CD4-positive, alpha-beta T cell (primary cell): ENCODE results near the gene SPATA21. TPM values are rescaled to one million over a fixed set of nuclear protein-coding genes. Genes with fewer than 3 reads are reported as not detected.

Experiments
- ATAC-seq: fragments of 200-7000 bp; cut with Tn5 transposase; one replicate; pipeline ENCODE4 v1.10.0; 2022; ENCODE audit warnings: mild to moderate bottlenecking; ENCODE audit not compliant: poor library complexity
- CTCF ChIA-PET: fragments of 350-600 bp; sonication (Branson Sonifier 250); formaldehyde crosslinking; loops from one replicate; lab custom pipeline; 2021; ENCODE audit warnings: antibody characterized with exemption, inconsistent platforms; lab: Charles Lee
- POLR2A ChIA-PET: fragments of 350-600 bp; sonication (Branson Sonifier 250); formaldehyde crosslinking; loops from one replicate; lab custom pipeline; 2021; ENCODE audit warnings: antibody characterized with exemption, inconsistent platforms; lab: Charles Lee
- DNase-seq, 14 experiments: peaks; one replicate each; pipeline ENCODE4 v3.0.0-alpha.2; 2013 to 2020; ENCODE audit warnings: mixed read lengths in 2 of 14
- H3K27ac ChIP-seq, 2 donors: one replicate each; pipeline versions ENCODE4 v1.5.1 to v1.7.0; 2013; ENCODE audit warnings: low read length in 2 of 2, low read depth in 1 of 2, mild to moderate bottlenecking in 1 of 2
- H3K27me3 ChIP-seq, 2 experiments: 1 replicate in 1 of 2; 2 replicates in 1 of 2; pipeline versions ENCODE4 v1.6.1 to v1.7.0; 2013; ENCODE audit warnings: low read length in 2 of 2, control low read depth in 1 of 2, mild to moderate bottlenecking in 1 of 2, moderate library complexity in 1 of 2; ENCODE audit not compliant: insufficient read depth in 2 of 2, control insufficient read depth in 1 of 2
- H3K36me3 ChIP-seq: one replicate; pipeline ENCODE4 v1.6.1; 2013; ENCODE audit warnings: low read length, control low read depth; ENCODE audit not compliant: insufficient read depth
- H3K4me1 ChIP-seq: one replicate; pipeline ENCODE4 v1.6.1; 2013; ENCODE audit warnings: low read length, control low read depth; ENCODE audit not compliant: insufficient read depth
- H3K4me3 ChIP-seq: one replicate; pipeline ENCODE4 v1.5.1; 2013; ENCODE audit warnings: mild to moderate bottlenecking, low read length, moderate library complexity
- H3K9me3 ChIP-seq, 2 experiments: 1 replicate in 1 of 2; 2 replicates in 1 of 2; pipeline versions ENCODE4 v1.6.1 to v1.7.0; 2013; ENCODE audit warnings: low read length in 2 of 2, mild to moderate bottlenecking in 2 of 2, control low read depth in 1 of 2, moderate library complexity in 1 of 2; ENCODE audit not compliant: control insufficient read depth in 1 of 2, insufficient read depth in 1 of 2
- H3K27ac Mint-ChIP-seq: one replicate; pipeline ENCODE4 v1.8.0; 2020; ENCODE audit warnings: mixed read lengths
- H3K27me3 Mint-ChIP-seq: one replicate; pipeline ENCODE4 v1.8.0; 2021; ENCODE audit warnings: mixed read lengths
- H3K36me3 Mint-ChIP-seq: one replicate; pipeline ENCODE4 v1.8.0; 2021; ENCODE audit warnings: low read depth, mixed read lengths
- H3K4me1 Mint-ChIP-seq: one replicate; pipeline ENCODE4 v1.8.0; 2021; ENCODE audit warnings: low read depth, mixed read lengths
- H3K4me3 Mint-ChIP-seq: one replicate; pipeline ENCODE4 v1.8.0; 2020; ENCODE audit warnings: mild to moderate bottlenecking, mixed read lengths
- H3K9me3 Mint-ChIP-seq: one replicate; pipeline ENCODE4 v1.8.0; 2020; ENCODE audit warnings: mixed read lengths
- intact Hi-C, 2 experiments: fragments of 100-400 bp; cut with DNase I in 1 of 2; cut with micrococcal nuclease in 1 of 2; formaldehyde crosslinking; loops; one replicate each; pipeline versions ENCODE4 v1.15.1 to v1.9.0; 2023 to 2025; cut with DNase I, micrococcal nuclease
- total RNA-seq, 174 experiments: library from RNA in 2 of 174; stranded (reverse) in 2 of 174; gene quantifications; one replicate each; pipeline ENCODE4 v1.2.3 and lab custom pipeline; 2021 to 2026
- TF ChIP-seq, protein P1 (sequence below): fragments of 200-600 bp; IDR thresholded peaks from one replicate; pipeline ENCODE4 v1.8.0; 2022; ENCODE audit warnings: antibody characterized with exemption, mild to moderate bottlenecking

SPATA21 gene
- total RNA-seq, 2 experiments from 2014 or later = not detected

DNA sequence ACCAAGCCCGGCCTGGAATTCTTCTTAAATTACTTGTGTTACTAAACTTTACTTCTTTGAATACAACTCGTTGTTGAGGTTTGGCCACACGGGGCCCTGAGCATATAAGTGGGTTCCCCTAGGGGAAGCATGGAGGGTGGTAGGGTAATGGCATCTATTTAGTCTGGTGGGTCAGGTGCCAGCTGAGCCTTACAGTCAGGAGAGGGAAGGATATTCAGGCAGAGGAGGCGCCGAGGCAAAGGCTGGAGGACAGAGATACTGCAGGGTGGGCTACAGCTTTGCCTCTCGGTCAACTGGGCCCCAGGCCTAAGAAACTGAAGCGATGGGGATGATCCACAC, 2.9 kb upstream of the SPATA21 start:
- H3K4me1 ChIP-seq = peaks cover 41% of the 10 kb centered on the region
- no peak for ATAC-seq
- POLR2A ChIA-PET = interaction anchor here (0.8 to 3.0 kb wide), 14 partner anchors 9 to 606 kb away, joined by 3 to 39 read pairs (median 4); partner anchors contain the start of genes FBXO42 and SZRD1

GRCh38 chr1:16438924-16439323, 1.7 kb upstream of the SPATA21 start:
- H3K4me3 Mint-ChIP-seq = peak overlapping the region; percentile 76
- H3K4me1 ChIP-seq = peaks cover 32% of the 10 kb centered on the region

More for the DNA sequence above, 2.9 kb upstream of the SPATA21 start:
- CTCF ChIA-PET = interaction anchor here (1.1 to 1.9 kb wide), 8 partner anchors 9 to 202 kb away, joined by 3 to 13 read pairs (median 6); partner anchors contain the start of gene FBXO42
- H3K27ac Mint-ChIP-seq = peak overlapping the region; percentile 97
- peak overlapping the region in 1 of 2 donors; percentile 100 for H3K27ac ChIP-seq
- peak overlapping the region; percentile 82 for H3K4me3 ChIP-seq
- peaks cover 48% of the 10 kb centered on the region for H3K36me3 Mint-ChIP-seq
- H3K36me3 ChIP-seq = peaks cover 31% of the 10 kb centered on the region
- H3K9me3 Mint-ChIP-seq = no peaks in the 10 kb centered on the region
- TF ChIP-seq, protein P1, sequence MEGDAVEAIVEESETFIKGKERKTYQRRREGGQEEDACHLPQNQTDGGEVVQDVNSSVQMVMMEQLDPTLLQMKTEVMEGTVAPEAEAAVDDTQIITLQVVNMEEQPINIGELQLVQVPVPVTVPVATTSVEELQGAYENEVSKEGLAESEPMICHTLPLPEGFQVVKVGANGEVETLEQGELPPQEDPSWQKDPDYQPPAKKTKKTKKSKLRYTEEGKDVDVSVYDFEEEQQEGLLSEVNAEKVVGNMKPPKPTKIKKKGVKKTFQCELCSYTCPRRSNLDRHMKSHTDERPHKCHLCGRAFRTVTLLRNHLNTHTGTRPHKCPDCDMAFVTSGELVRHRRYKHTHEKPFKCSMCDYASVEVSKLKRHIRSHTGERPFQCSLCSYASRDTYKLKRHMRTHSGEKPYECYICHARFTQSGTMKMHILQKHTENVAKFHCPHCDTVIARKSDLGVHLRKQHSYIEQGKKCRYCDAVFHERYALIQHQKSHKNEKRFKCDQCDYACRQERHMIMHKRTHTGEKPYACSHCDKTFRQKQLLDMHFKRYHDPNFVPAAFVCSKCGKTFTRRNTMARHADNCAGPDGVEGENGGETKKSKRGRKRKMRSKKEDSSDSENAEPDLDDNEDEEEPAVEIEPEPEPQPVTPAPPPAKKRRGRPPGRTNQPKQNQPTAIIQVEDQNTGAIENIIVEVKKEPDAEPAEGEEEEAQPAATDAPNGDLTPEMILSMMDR = no peak
- intact Hi-C loops = loop anchor here (2.0 to 10.0 kb wide), 5 partner anchors 55 to 175 kb away; partner anchors contain the start of genes SZRD1 (in 2 of the 2) and FBXO42 (in 1 of the 2)
- H3K4me3 Mint-ChIP-seq = peak overlapping the region; percentile 99
- no peaks in the 10 kb centered on the region for H3K9me3 ChIP-seq
- H3K27me3 ChIP-seq = no peaks in the 10 kb centered on the region
- peaks cover 33% of the 10 kb centered on the region for H3K4me1 Mint-ChIP-seq
- H3K27me3 Mint-ChIP-seq = no peaks in the 10 kb centered on the region
- no peak for DNase-seq

DNA sequence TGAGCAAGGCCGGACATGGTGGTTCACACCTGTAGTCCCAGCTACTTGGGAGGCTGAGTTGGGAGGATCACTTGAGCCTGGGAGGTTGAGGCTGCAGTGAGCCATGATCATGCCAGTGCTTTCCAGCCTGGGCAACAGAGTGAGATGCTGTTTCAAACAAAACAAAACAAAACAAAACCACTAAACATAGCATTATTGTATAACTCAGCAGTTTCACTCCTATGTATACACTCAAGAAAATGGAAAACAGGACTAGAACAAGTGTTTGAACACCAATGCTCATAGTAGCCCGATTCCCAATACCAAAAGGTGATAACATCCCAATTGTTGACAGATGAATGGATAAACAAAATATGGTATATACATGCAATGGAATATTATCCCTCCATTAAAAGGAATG, 1.3 kb upstream of the SPATA21 start:
- H3K27ac Mint-ChIP-seq = no peak overlapping the region

More at GRCh38 chr1:16438924-16439323, 1.7 kb upstream of the SPATA21 start:
- Mint-ChIP-seq H3K27ac (no peak overlapping the region), H3K27me3 (no peaks in the 10 kb centered on the region), H3K4me1 (peaks cover 28% of the 10 kb centered on the region), H3K36me3 (peaks cover 36% of the 10 kb centered on the region), H3K9me3 (no peaks in the 10 kb centered on the region)
- ATAC-seq (no peak), DNase-seq (no peak)
- H3K9me3 ChIP-seq = no peaks in the 10 kb centered on the region
- no peak overlapping the region for H3K4me3 ChIP-seq
- TF ChIP-seq, protein P1 = no peak
- no peak overlapping the region for H3K27ac ChIP-seq
- intact Hi-C loops = no loop called here
- ChIA-PET POLR2A (no interaction called here), CTCF (interaction anchor here (1.9 kb wide), 1 partner anchor 18 kb away, joined by 7 read pairs; no protein-coding TSS in a partner anchor)
- H3K27me3 ChIP-seq = peaks cover 0 to 2% of the 10 kb centered on the region in 2 experiments
- H3K36me3 ChIP-seq = peaks cover 20% of the 10 kb centered on the region

More for the DNA sequence above, 1.3 kb upstream of the SPATA21 start:
- ATAC-seq = no peak
- no peak for DNase-seq
- Mint-ChIP-seq H3K4me3 (no peak overlapping the region), H3K4me1 (peaks cover 28% of the 10 kb centered on the region), H3K9me3 (no peaks in the 10 kb centered on the region), H3K27me3 (no peaks in the 10 kb centered on the region), H3K36me3 (peaks cover 32% of the 10 kb centered on the region)
- Histone ChIP-seq H3K27ac (no peak overlapping the region), H3K4me3 (no peak overlapping the region), H3K9me3 (no peaks in the 10 kb centered on the region), H3K36me3 (peaks cover 16% of the 10 kb centered on the region), H3K4me1 (peaks cover 28% of the 10 kb centered on the region), H3K27me3 (peaks cover 0 to 2% of the 10 kb centered on the region in 2 experiments)
- intact Hi-C loops = no loop called here
- ChIA-PET POLR2A (no interaction called here), CTCF (no interaction called here)
- TF ChIP-seq, protein P1 = no peak
